HEK293T (cell line): Measurements from ENCODE around the gene OR2AT4.
"Not testable (repeated sequence)": the region's sequence is repeated elsewhere in the genome, so short reads cannot be mapped to it uniquely, and the experiment has no call there.

Source experiments
- CTCF ChIA-PET: fragments of 350-600 bp; formaldehyde crosslinking; extraction: SDS; loops from one replicate; lab custom pipeline; 2021; ENCODE audit warnings: antibody characterized with exemption, inconsistent platforms; lab: Yijun Ruan, JAX
- POLR2A ChIA-PET: fragments of 350-600 bp; formaldehyde crosslinking; extraction: SDS; loops from one replicate; lab custom pipeline; 2020; ENCODE audit warnings: antibody characterized with exemption, inconsistent platforms; lab: Yijun Ruan, JAX
- DNase-seq: peaks from one replicate; pipeline ENCODE4 v3.0.0; 2012; ENCODE audit warnings: mixed read lengths; ENCODE audit errors: extremely low spot score
- ARNT ChIP-seq: fragments of 450-650 bp; IDR thresholded peaks from 2 replicates; pipeline ENCODE4 v1.6.1; 2017; ENCODE audit warnings: mild to moderate bottlenecking
- BHLHE40 ChIP-seq: fragments of 450-650 bp; IDR thresholded peaks from 2 replicates; pipeline ENCODE4 v1.6.1; 2016; ENCODE audit warnings: mild to moderate bottlenecking, moderate library complexity, borderline replicate concordance
- CTBP1 ChIP-seq: fragments of 450-650 bp; IDR thresholded peaks from 2 replicates; pipeline ENCODE4 v1.6.1; 2016; ENCODE audit warnings: borderline replicate concordance
- ELF4 ChIP-seq: fragments of 450-650 bp; IDR thresholded peaks from 2 replicates; pipeline ENCODE4 v1.6.1; 2017; ENCODE audit warnings: antibody characterized with exemption
- FOXA1 ChIP-seq: fragments of 450-650 bp; IDR thresholded peaks from 2 replicates; pipeline ENCODE4 v1.6.1; 2016; ENCODE audit warnings: mild to moderate bottlenecking
- FOXK2 ChIP-seq: fragments of 450-650 bp; IDR thresholded peaks from 2 replicates; pipeline ENCODE4 v1.6.1; 2016; ENCODE audit warnings: mild to moderate bottlenecking
- FOXM1 ChIP-seq: fragments of 450-650 bp; IDR thresholded peaks from 2 replicates; pipeline ENCODE4 v1.6.1; 2017; ENCODE audit warnings: mild to moderate bottlenecking, borderline replicate concordance
- HDGF ChIP-seq: fragments of 450-650 bp; IDR thresholded peaks from 2 replicates; pipeline ENCODE4 v1.6.1; 2017; ENCODE audit warnings: antibody characterized with exemption, borderline replicate concordance
- L3MBTL2 ChIP-seq: fragments of 450-650 bp; conservative IDR thresholded peaks from 2 replicates; pipeline ENCODE4 v1.6.1; 2016; ENCODE audit warnings: mild to moderate bottlenecking
- LEF1 ChIP-seq: fragments of 450-650 bp; IDR thresholded peaks from 2 replicates; pipeline ENCODE4 v1.6.1; 2017; ENCODE audit warnings: mild to moderate bottlenecking, borderline replicate concordance
- NFRKB ChIP-seq: fragments of 450-650 bp; IDR thresholded peaks from 2 replicates; pipeline ENCODE4 v1.6.1; 2016; ENCODE audit warnings: mild to moderate bottlenecking, moderate library complexity
- SP1 ChIP-seq: fragments of 450-650 bp; IDR thresholded peaks from 2 replicates; pipeline ENCODE4 v1.6.1; 2017
- SUZ12 ChIP-seq: fragments of 450-650 bp; IDR thresholded peaks from 2 replicates; pipeline ENCODE4 v1.6.1; 2016; ENCODE audit warnings: mild to moderate bottlenecking
- TARDBP ChIP-seq: fragments of 450-650 bp; IDR thresholded peaks from 2 replicates; pipeline ENCODE4 v1.6.1; 2016
- ZNF384 ChIP-seq: fragments of 450-650 bp; IDR thresholded peaks from 2 replicates; pipeline ENCODE4 v1.6.1; 2016
- TF ChIP-seq, protein P1 (sequence below): fragments of 450-650 bp; IDR thresholded peaks from 2 replicates; pipeline ENCODE4 v1.6.1; 2016

Gene OR2AT4

GRCh38 chr11:75099635-75100034 lies 3.0 kb upstream of the OR2AT4 start:
- DNase-seq: no peak
- TF ChIP-seq HDGF: no peak
- no peak for TF ChIP-seq ZNF384
- TF ChIP-seq ARNT: no peak
- TF ChIP-seq BHLHE40: no peak
- no peak for TF ChIP-seq L3MBTL2
- no peak for TF ChIP-seq SP1
- TF ChIP-seq FOXA1: no peak
- TF ChIP-seq, protein P1, sequence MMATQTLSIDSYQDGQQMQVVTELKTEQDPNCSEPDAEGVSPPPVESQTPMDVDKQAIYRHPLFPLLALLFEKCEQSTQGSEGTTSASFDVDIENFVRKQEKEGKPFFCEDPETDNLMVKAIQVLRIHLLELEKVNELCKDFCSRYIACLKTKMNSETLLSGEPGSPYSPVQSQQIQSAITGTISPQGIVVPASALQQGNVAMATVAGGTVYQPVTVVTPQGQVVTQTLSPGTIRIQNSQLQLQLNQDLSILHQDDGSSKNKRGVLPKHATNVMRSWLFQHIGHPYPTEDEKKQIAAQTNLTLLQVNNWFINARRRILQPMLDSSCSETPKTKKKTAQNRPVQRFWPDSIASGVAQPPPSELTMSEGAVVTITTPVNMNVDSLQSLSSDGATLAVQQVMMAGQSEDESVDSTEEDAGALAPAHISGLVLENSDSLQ: no peak
- TF ChIP-seq CTBP1: no peak
- TF ChIP-seq SUZ12: no peak
- ChIA-PET CTCF (interaction anchor here (0.7 kb wide), 1 partner anchor 114 kb away, joined by 4 read pairs; no protein-coding TSS in a partner anchor), POLR2A (no interaction called here)

DNA sequence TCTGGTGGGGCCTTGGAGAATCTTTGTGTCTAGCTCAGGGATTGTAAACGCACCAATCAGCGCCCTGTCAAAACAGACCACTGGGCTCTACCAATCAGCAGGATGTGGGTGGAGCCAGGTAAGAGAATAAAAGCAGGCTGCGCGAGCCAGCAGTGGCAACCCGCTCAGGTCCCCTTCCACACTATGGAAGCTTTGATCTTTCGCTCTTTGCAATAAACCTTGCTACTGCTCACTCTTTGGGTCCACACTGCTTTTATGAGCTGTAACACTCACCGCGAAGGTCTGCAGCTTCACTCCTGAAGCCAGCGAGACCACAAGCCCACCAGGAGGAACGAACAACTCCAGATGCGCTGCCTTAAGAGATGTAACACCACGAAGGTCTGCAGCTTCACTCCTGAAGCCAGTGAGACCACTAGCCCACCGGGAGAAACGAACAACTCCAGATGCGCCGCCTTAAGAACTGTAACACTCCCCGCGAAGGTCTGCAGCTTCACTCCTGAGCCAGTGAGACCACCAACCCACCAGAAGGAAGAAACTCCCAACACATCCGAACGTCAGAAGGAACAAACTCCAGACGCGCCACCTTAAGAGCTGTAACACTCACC lies 2.3 kb upstream of the OR2AT4 start:
- POLR2A ChIA-PET: not testable (repeated sequence)

DNA sequence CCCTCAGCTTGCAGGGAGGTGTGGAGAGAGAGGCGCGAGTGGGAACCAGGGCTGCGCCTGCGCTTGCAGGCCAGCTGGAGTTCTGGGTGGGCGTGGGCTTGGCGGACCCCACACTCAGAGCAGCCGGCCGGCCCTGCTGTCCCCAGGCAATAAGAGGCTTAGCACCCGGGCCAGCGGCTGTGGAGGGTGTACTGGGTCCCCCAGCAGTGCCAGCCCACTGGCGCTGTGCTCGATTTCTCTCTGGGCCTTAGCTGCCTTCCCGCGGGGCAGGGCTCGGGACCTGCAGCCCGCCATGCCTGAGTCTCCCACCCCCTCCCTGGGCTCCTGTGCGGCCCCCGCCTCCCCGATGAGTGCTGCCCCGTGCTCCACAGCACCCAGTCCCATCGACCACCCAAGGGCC lies 1.5 kb upstream of the OR2AT4 start:
- CTCF ChIA-PET, POLR2A ChIA-PET, DNase-seq: not testable (repeated sequence)

More for the DNA sequence above, 2.3 kb upstream of the OR2AT4 start:
- CTCF ChIA-PET: interaction anchor here (0.7 kb wide), 1 partner anchor 115 kb away, joined by 4 read pairs; no protein-coding TSS in a partner anchor
- DNase-seq: not testable (repeated sequence)

- DNase-seq: no peak
- CTCF ChIA-PET: no interaction called here
- TF ChIP-seq NFRKB: no peak
- no peak for TF ChIP-seq BHLHE40
- TF ChIP-seq TARDBP: no peak
- no peak for TF ChIP-seq ZNF384
- no peak for TF ChIP-seq ELF4
- no peak for TF ChIP-seq SP1
- TF ChIP-seq L3MBTL2: no peak
- no peak for TF ChIP-seq CTBP1
- no peak for TF ChIP-seq HDGF
- TF ChIP-seq FOXM1: no peak
- TF ChIP-seq FOXA1: no peak
- TF ChIP-seq LEF1: no peak
- no peak for TF ChIP-seq ARNT
- TF ChIP-seq, protein P1: no peak
- TF ChIP-seq FOXK2: no peak
- TF ChIP-seq SUZ12: no peak
- POLR2A ChIA-PET: no interaction called here
These were observed 489 bp upstream of the OR2AT4 start for GRCh38 chr11:75097173-75097557.

- DNase-seq, POLR2A ChIA-PET: not testable (repeated sequence)
- CTCF ChIA-PET: interaction anchor here (0.7 kb wide), 1 partner anchor 111 kb away, joined by 3 read pairs; no protein-coding TSS in a partner anchor
These were observed 2.3 kb downstream of the OR2AT4 start for GRCh38 chr11:75094382-75094781.

- POLR2A ChIA-PET: no interaction called here
- TF ChIP-seq FOXA1 (no peak), ARNT (no peak), FOXM1 (no peak), SUZ12 (no peak), NFRKB (no peak), ELF4 (no peak), L3MBTL2 (no peak), LEF1 (no peak), SP1 (no peak)
- TF ChIP-seq, protein P1: no peak
- DNase-seq: no peak
- CTCF ChIA-PET: no interaction called here
These were observed 6.0 kb downstream of the OR2AT4 start for GRCh38 chr11:75090671-75091177.
